AG09309 (cell line): ENCODE results near the gene APOC1.
"Not testable (repeated sequence)": the region's sequence is repeated elsewhere in the genome, so short reads cannot be mapped to it uniquely, and the experiment has no call there.

Experiments used
- DNase-seq: peaks from one replicate; pipeline ENCODE4 v3.0.0-alpha.2; 2010; ENCODE audit warnings: low read depth
- H3K4me3 ChIP-seq: 2 replicates; pipeline ENCODE4 v1.5.1; 2011; ENCODE audit warnings: mild to moderate bottlenecking, low read depth, low read length, moderate library complexity; ENCODE audit not compliant: control insufficient read depth
- TF ChIP-seq, protein P1 (sequence below): IDR thresholded peaks from 2 replicates; pipeline ENCODE4 v1.5.1; 2011; ENCODE audit warnings: mild to moderate bottlenecking, low read depth, low read length, inconsistent platforms; ENCODE audit not compliant: insufficient read depth, control insufficient read depth; ENCODE audit errors: missing control alignments

APOC1 gene

DNA sequence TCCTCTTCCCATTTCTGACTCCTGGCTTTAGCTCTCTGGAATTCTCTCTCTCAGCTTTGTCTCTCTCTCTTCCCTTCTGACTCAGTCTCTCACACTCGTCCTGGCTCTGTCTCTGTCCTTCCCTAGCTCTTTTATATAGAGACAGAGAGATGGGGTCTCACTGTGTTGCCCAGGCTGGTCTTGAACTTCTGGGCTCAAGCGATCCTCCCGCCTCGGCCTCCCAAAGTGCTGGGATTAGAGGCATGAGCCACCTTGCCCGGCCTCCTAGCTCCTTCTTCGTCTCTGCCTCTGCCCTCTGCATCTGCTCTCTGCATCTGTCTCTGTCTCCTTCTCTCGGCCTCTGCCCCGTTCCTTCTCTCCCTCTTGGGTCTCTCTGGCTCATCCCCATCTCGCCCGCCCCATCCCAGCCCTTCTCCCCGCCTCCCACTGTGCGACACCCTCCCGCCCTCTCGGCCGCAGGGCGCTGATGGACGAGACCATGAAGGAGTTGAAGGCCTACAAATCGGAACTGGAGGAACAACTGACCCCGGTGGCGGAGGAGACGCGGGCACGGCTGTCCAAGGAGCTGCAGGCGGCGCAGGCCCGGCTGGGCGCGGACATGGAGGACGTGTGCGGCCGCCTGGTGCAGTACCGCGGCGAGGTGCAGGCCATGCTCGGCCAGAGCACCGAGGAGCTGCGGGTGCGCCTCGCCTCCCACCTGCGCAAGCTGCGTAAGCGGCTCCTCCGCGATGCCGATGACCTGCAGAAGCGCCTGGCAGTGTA lies 6.2 kb upstream of the APOC1 start:
- DNase-seq, result no peak
- no peak overlapping the region for H3K4me3 ChIP-seq
- TF ChIP-seq, protein P1, sequence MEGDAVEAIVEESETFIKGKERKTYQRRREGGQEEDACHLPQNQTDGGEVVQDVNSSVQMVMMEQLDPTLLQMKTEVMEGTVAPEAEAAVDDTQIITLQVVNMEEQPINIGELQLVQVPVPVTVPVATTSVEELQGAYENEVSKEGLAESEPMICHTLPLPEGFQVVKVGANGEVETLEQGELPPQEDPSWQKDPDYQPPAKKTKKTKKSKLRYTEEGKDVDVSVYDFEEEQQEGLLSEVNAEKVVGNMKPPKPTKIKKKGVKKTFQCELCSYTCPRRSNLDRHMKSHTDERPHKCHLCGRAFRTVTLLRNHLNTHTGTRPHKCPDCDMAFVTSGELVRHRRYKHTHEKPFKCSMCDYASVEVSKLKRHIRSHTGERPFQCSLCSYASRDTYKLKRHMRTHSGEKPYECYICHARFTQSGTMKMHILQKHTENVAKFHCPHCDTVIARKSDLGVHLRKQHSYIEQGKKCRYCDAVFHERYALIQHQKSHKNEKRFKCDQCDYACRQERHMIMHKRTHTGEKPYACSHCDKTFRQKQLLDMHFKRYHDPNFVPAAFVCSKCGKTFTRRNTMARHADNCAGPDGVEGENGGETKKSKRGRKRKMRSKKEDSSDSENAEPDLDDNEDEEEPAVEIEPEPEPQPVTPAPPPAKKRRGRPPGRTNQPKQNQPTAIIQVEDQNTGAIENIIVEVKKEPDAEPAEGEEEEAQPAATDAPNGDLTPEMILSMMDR, result no peak

DNA sequence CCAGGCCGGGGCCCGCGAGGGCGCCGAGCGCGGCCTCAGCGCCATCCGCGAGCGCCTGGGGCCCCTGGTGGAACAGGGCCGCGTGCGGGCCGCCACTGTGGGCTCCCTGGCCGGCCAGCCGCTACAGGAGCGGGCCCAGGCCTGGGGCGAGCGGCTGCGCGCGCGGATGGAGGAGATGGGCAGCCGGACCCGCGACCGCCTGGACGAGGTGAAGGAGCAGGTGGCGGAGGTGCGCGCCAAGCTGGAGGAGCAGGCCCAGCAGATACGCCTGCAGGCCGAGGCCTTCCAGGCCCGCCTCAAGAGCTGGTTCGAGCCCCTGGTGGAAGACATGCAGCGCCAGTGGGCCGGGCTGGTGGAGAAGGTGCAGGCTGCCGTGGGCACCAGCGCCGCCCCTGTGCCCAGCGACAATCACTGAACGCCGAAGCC lies 5.6 kb upstream of the APOC1 start:
- H3K4me3 ChIP-seq, result no peak overlapping the region
- TF ChIP-seq, protein P1, result no peak
- no peak for DNase-seq

DNA sequence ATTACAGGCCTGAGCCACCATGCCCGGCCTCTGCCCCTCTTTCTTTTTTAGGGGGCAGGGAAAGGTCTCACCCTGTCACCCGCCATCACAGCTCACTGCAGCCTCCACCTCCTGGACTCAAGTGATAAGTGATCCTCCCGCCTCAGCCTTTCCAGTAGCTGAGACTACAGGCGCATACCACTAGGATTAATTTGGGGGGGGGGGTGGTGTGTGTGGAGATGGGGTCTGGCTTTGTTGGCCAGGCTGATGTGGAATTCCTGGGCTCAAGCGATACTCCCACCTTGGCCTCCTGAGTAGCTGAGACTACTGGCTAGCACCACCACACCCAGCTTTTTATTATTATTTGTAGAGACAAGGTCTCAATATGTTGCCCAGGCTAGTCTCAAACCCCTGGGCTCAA lies 4.6 kb upstream of the APOC1 start:
- no peak for DNase-seq
- TF ChIP-seq, protein P1, result no peak
- H3K4me3 ChIP-seq, result no peak overlapping the region

DNA sequence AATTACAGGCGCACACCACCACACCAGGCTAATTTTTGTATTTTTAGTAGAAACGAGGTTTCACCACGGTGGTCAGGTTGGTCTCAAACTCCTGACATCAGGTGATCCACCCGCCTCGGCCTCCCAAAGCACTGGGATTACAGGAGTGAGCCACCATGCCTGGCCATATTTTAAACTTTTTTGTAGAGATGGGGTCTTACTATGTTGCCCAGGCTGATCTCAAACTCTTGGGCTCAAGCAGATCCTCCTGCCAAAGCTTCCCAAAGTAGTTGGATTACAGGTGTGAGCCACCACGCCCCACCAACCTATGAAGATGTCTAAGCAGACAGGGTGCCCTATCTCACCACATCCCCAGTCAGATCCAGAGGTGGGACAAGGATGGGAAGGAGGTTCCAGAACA lies 2.5 kb upstream of the APOC1 start:
- H3K4me3 ChIP-seq, DNase-seq: not testable (repeated sequence)

DNA sequence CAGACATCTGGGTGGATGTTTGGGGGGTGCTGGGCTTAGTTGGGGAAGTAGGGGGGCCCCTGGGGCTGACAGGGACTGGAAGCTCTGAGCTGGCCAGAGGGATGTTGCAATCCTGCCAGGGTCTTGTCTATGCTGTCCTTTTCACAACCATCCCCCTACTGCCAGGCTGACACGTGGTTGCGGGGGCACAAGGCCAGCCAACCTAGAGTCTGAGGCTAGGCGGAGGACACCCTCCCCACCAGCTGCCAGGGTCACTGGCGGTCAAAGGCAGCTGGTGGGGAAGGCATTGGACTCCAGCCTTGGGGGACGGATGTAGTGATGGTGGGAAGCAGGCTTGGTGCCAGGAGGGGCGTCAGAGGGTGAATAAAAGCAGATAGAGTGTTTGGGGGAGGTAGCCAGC lies 1.6 kb upstream of the APOC1 start:
- DNase-seq, result no peak
- no peak overlapping the region for H3K4me3 ChIP-seq
- TF ChIP-seq, protein P1, result no peak

DNA sequence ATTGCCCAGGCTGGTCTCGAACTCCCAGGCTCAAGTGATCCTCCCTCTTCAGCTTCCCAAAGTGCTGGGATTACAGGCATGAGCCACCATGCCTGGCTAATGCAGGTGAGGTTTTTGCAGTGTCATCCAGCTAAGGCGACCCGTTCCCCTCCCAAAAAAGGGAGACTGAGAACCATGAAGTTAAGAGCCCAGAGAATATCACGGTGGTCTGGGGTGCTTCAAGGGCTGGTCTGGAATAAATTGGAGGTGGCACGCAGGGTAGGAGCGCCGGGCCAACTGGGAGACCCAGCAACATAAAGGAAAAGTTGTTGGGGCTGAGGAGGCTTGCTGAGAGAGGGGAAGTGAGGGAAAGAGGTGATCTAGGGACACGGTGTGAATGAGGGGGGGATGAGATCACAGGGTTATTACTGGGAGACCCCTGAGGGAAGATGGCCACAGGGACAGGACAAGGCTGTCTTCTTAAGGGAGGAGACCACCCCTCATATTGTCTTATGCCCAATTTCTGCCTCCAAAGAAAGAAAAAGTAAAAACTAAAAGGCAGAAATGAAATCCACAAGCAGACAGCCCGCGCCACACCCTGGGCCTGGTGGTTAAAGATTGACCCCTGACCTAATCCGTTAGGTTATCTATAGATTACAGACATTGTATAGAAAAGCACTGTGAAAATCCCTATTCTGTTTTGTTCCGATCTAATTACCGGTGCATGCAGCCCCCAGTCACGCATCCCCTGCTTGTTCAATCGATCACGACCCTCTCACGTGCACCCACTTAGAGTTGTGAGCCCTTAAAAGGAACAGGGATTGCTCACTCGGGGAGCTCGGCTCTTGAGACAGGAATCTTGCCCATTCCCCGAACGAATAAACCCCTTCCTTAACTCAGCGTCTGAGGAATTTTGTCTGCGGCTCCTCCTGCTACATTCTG lies 636 bp upstream of the APOC1 start:
- H3K4me3 ChIP-seq, result not testable (repeated sequence)

DNA sequence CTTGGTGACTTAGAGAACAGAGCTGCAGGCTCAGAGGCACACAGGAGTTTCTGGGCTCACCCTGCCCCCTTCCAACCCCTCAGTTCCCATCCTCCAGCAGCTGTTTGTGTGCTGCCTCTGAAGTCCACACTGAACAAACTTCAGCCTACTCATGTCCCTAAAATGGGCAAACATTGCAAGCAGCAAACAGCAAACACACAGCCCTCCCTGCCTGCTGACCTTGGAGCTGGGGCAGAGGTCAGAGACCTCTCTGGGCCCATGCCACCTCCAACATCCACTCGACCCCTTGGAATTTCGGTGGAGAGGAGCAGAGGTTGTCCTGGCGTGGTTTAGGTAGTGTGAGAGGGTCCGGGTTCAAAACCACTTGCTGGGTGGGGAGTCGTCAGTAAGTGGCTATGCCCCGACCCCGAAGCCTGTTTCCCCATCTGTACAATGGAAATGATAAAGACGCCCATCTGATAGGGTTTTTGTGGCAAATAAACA lies 9.9 kb downstream of the APOC1 start:
- no peak overlapping the region for H3K4me3 ChIP-seq
- no peak for DNase-seq
- TF ChIP-seq, protein P1, result no peak

More for the DNA sequence above, 636 bp upstream of the APOC1 start:
- not testable (repeated sequence) for DNase-seq
